HFFc6 (cell line): Measurements from ENCODE around the gene FAM174B. TPM values are rescaled to one million over a fixed set of nuclear protein-coding genes. Genes with fewer than 3 reads are reported as not detected.

Source experiments
- DNase-seq: peaks from one replicate; pipeline ENCODE4 v3.0.0-alpha.2; 2018
- H3K27ac Mint-ChIP-seq: 2 replicates; pipeline ENCODE4 v1.8.0; 2020; ENCODE audit warnings: mild to moderate bottlenecking, mixed read lengths
- H3K27me3 Mint-ChIP-seq: 2 replicates; pipeline ENCODE4 v1.8.0; 2021; ENCODE audit warnings: mild to moderate bottlenecking, moderate library complexity, mixed read lengths; ENCODE audit not compliant: insufficient read depth
- H3K36me3 Mint-ChIP-seq: 2 replicates; pipeline ENCODE4 v1.8.0; 2021; ENCODE audit warnings: low read depth, mixed read lengths
- H3K4me1 Mint-ChIP-seq: 2 replicates; pipeline ENCODE4 v1.8.0; 2020; ENCODE audit warnings: low read depth, mixed read lengths
- H3K4me3 Mint-ChIP-seq: 2 replicates; pipeline ENCODE4 v1.8.0; 2020; ENCODE audit warnings: mild to moderate bottlenecking, moderate library complexity, mixed read lengths
- H3K9me3 Mint-ChIP-seq: 2 replicates; pipeline ENCODE4 v1.8.0; 2020; ENCODE audit warnings: mild to moderate bottlenecking, mixed read lengths
- total RNA-seq, 6 experiments: library from RNA; stranded (reverse); fragmentation: NEBNext Ultra II Directional; extraction: Animal tissue kit (Norgen Biotek cat#: 25700); gene quantifications; 2 replicates in 1 of 6; 3 replicates in 5 of 6; pipeline ENCODE4 v1.2.3, GENCODE V29; 2021
- TF ChIP-seq, protein P1 (sequence below): fragments of 200-600 bp; sonication (generic); IDR thresholded peaks from 2 replicates; pipeline ENCODE4 v1.5.0; 2021; ENCODE audit warnings: antibody characterized with exemption, mild to moderate bottlenecking

FAM174B gene
- total RNA-seq, 6 experiments from 2014 or later: 1.2 to 7.0 (median 2.3) TPM

DNA sequence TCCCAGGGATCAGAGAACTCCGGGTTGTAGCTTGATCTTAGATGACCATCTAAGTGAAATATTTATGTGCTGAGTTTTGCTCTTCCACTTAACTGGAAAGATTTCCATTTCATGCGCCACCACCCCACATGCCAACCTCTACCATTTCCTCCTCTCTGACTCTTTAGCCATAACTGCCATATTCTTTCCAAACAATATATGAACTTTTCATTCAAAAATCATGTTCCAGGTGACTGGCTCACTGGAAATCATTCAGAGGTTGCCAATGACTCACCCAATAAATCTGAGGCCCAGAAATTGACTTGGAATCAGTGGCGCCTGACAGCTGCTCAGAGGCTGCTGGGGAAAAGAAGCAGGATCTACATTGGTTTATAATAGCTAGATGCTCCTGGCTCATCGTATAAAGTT, 31.6 kb upstream of the FAM174B start:
- TF ChIP-seq, protein P1, sequence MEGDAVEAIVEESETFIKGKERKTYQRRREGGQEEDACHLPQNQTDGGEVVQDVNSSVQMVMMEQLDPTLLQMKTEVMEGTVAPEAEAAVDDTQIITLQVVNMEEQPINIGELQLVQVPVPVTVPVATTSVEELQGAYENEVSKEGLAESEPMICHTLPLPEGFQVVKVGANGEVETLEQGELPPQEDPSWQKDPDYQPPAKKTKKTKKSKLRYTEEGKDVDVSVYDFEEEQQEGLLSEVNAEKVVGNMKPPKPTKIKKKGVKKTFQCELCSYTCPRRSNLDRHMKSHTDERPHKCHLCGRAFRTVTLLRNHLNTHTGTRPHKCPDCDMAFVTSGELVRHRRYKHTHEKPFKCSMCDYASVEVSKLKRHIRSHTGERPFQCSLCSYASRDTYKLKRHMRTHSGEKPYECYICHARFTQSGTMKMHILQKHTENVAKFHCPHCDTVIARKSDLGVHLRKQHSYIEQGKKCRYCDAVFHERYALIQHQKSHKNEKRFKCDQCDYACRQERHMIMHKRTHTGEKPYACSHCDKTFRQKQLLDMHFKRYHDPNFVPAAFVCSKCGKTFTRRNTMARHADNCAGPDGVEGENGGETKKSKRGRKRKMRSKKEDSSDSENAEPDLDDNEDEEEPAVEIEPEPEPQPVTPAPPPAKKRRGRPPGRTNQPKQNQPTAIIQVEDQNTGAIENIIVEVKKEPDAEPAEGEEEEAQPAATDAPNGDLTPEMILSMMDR: no peak
- H3K4me3 Mint-ChIP-seq: peak overlapping the region; percentile 32; the same call in 1 of the 2 replicates
- peaks cover 63% of the 10 kb centered on the region for H3K4me1 Mint-ChIP-seq
- peaks cover 11% of the 10 kb centered on the region; the same call in 1 of the 2 replicates for H3K36me3 Mint-ChIP-seq
- H3K27ac Mint-ChIP-seq: peak overlapping the region; percentile 76
- DNase-seq: peak; percentile 79
- peaks cover 4% of the 10 kb centered on the region; the same call in 1 of the 2 replicates for H3K27me3 Mint-ChIP-seq
- peaks cover 12% of the 10 kb centered on the region for H3K9me3 Mint-ChIP-seq

DNA sequence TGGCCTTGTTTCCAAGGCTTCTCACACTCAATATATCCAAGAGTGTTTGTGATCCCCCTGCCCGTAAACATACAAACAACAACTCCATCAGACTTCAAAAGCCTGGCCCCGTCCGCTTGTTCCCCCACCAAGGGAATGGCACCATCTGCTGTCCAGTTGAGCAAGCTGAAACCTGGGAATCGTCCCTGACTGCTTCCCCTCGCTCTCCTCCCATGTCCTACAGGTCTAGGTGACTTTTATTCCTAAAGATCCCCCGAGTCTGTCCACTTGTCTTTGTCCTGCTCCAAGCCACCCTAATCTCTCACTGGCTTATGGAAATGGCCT, 27.9 kb upstream of the FAM174B start:
- H3K4me3 Mint-ChIP-seq: no peak overlapping the region
- H3K4me1 Mint-ChIP-seq: peaks cover 57% of the 10 kb centered on the region
- H3K36me3 Mint-ChIP-seq: no peaks in the 10 kb centered on the region
- no peak for DNase-seq
- H3K27me3 Mint-ChIP-seq: peaks cover 8% of the 10 kb centered on the region; the same call in 1 of the 2 replicates
- no peak overlapping the region for H3K27ac Mint-ChIP-seq
- H3K9me3 Mint-ChIP-seq: no peaks in the 10 kb centered on the region; the same call in 1 of the 2 replicates
- TF ChIP-seq, protein P1: peak; percentile 47; the same call in 1 of the 2 replicates

DNA sequence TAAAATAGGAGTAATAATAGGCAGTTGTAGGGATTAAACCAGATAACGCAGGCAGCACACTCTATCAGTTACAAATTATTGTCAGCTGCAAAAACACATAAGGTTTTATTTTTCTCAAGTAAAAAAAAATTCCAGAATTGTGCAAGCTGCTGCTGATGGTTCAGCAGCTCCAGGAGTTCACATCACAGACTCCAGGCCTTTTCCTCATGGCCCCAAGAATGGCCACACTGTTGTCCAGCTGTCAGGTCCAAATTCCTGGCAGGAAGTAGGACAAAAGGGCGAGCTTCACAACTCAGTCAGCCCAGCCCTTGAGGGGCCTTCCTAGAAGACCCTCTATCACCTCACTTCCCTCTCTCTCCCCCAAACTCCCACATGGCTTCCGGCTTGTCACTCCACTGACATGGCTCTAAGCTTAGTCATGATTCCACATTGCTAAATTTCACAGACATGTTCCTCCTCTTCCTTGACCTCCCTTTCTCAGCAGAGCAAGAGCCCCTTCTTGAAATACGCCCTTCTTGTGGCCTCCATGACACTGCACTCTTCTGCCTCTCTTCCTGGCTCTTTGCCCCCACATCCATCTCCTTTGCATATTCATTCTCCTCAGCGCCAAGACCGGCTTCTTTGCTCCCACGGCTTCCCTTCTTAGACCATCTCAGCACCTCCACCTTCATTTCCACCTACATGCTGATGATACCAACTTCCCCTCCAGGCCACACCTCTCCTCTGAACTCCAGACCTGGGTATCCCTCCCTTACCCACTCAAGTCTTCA, 27.4 kb upstream of the FAM174B start:
- no peaks in the 10 kb centered on the region for H3K36me3 Mint-ChIP-seq
- peaks cover 9% of the 10 kb centered on the region; the same call in 1 of the 2 replicates for H3K27me3 Mint-ChIP-seq
- H3K9me3 Mint-ChIP-seq: no peaks in the 10 kb centered on the region; the same call in 1 of the 2 replicates
- H3K27ac Mint-ChIP-seq: peak overlapping the region; percentile 34; the same call in 1 of the 2 replicates
- no peak overlapping the region for H3K4me3 Mint-ChIP-seq
- TF ChIP-seq, protein P1: no peak
- H3K4me1 Mint-ChIP-seq: peaks cover 51% of the 10 kb centered on the region
- no peak for DNase-seq

DNA sequence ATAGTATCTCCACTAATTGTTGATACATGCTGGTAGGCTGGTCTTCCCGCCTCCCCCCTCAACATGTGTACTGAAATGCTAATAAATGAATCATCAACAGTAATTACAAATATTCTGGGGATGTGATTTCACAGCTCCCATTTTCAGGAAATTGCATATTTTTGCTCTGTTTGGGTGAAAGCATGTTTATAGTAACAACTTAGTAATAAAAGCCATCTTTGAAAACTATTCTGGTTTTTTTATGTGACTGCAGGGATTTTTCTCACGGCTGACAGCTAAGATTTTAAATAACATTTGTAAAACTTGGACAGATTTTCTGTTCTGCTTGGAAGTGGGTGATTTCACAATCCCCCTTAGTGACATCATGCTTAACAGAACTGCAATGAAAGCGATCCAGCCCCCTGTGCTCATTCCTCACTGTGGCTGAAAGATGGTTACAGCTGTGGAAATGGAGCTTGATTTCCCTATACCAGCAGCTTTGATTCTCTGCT, 25.6 kb upstream of the FAM174B start:
- Mint-ChIP-seq H3K36me3 (no peaks in the 10 kb centered on the region), H3K27ac (peak overlapping the region; percentile 49; the same call in 1 of the 2 replicates), H3K4me3 (no peak overlapping the region), H3K27me3 (peaks cover 9% of the 10 kb centered on the region; the same call in 1 of the 2 replicates), H3K4me1 (peaks cover 34% of the 10 kb centered on the region), H3K9me3 (no peaks in the 10 kb centered on the region)
- DNase-seq: peak; percentile 76
- TF ChIP-seq, protein P1: no peak

DNA sequence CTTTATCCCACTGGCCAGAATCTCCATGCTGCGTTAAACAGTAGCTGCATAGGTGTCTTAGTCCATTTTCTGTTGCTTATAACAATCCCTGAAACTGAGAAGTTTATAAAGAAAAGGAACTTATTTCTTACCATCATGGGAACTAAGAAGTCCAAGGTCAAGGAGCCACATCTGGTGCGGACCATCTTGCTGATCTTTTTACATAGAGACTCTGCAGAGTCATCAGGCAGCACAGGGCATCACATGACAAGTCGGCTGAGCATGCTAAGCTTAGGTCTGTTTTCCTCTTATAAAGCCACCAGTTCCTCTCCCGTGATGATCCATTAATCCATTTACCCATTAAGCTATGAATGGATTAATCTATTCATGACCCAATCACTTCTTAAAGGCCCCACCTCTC, 22.4 kb upstream of the FAM174B start:
- H3K27ac Mint-ChIP-seq: no peak overlapping the region
- H3K27me3 Mint-ChIP-seq: peaks cover 5% of the 10 kb centered on the region
- H3K9me3 Mint-ChIP-seq: no peaks in the 10 kb centered on the region
- no peak overlapping the region for H3K4me3 Mint-ChIP-seq
- no peaks in the 10 kb centered on the region for H3K36me3 Mint-ChIP-seq
- no peak for DNase-seq
- peaks cover 19% of the 10 kb centered on the region for H3K4me1 Mint-ChIP-seq
- TF ChIP-seq, protein P1: no peak
